Keratinocyte (primary cell): Measurements from ENCODE around the gene PYROXD2. TPM values are rescaled to one million over a fixed set of nuclear protein-coding genes. Genes with fewer than 3 reads are reported as not detected.

ENCODE experiments used
- DNase-seq: peaks from one replicate; pipeline ENCODE4 v3.0.0-alpha.2; 2011; ENCODE audit warnings: low read depth, missing footprints, low spot score
- FAIRE-seq: peaks from 2 replicates; lab custom pipeline; 2011; peaks lifted over from hg19 to GRCh38; lab: Jason Lieb, UNC
- H2AFZ ChIP-seq: 2 replicates; pipeline ENCODE4 v1.6.0; 2012; ENCODE audit warnings: low read length, control low read depth, inconsistent platforms; ENCODE audit not compliant: control insufficient read depth
- H3K27ac ChIP-seq: 2 replicates; pipeline ENCODE4 v1.5.1; 2011; ENCODE audit warnings: low read length; ENCODE audit not compliant: control insufficient read depth, insufficient read depth
- H3K27me3 ChIP-seq: 3 replicates; pipeline ENCODE4 v1.6.0; 2011; ENCODE audit warnings: low read length; ENCODE audit not compliant: control insufficient read depth, insufficient read depth; ENCODE audit errors: extremely low read depth
- H3K36me3 ChIP-seq, 2 experiments: 2 replicates in 1 of 2; 3 replicates in 1 of 2; pipeline ENCODE4 v1.5.1; 2011; ENCODE audit warnings: low read length in 2 of 2, mild to moderate bottlenecking in 1 of 2; ENCODE audit not compliant: control insufficient read depth in 2 of 2, insufficient read depth in 2 of 2; ENCODE audit errors: extremely low read depth in 1 of 2
- H3K4me1 ChIP-seq: 3 replicates; pipeline ENCODE4 v1.5.1; 2011; ENCODE audit warnings: low read length; ENCODE audit not compliant: control insufficient read depth, insufficient read depth; ENCODE audit errors: extremely low read depth
- H3K4me2 ChIP-seq: 3 replicates; pipeline ENCODE4 v1.6.0; 2011; ENCODE audit warnings: low read depth, low read length; ENCODE audit not compliant: control insufficient read depth, insufficient read depth; ENCODE audit errors: extremely low read depth
- H3K4me3 ChIP-seq, 3 experiments: fragments of 200-600 bp in 1 of 3; sonication (generic) in 1 of 3; 2 replicates in 2 of 3; 3 replicates in 1 of 3; pipeline ENCODE4 v1.5.1; 2011 to 2016; ENCODE audit warnings: low read length in 3 of 3, mild to moderate bottlenecking in 3 of 3, control low read depth in 2 of 3, inconsistent platforms in 1 of 3, low read depth in 1 of 3, mixed read lengths in 1 of 3, mixed run types in 1 of 3, moderate library complexity in 1 of 3; ENCODE audit not compliant: control insufficient read depth in 2 of 3, insufficient read depth in 2 of 3; ENCODE audit errors: extremely low read depth in 1 of 3
- H3K79me2 ChIP-seq: 2 replicates; pipeline ENCODE4 v1.6.0; 2012; ENCODE audit warnings: low read length; ENCODE audit not compliant: control insufficient read depth, insufficient read depth
- H3K9ac ChIP-seq: 3 replicates; pipeline ENCODE4 v1.6.0; 2011; ENCODE audit warnings: low read length; ENCODE audit not compliant: control insufficient read depth, insufficient read depth; ENCODE audit errors: extremely low read depth
- H3K9me1 ChIP-seq: 3 replicates; pipeline ENCODE4 v1.6.0; 2011; ENCODE audit warnings: low read length; ENCODE audit not compliant: control insufficient read depth, insufficient read depth; ENCODE audit errors: extremely low read depth
- H3K9me3 ChIP-seq: 2 replicates; pipeline ENCODE4 v1.5.1; 2012; ENCODE audit warnings: low read depth, low read length; ENCODE audit not compliant: control insufficient read depth
- H4K20me1 ChIP-seq: 3 replicates; pipeline ENCODE4 v1.6.0; 2011; ENCODE audit warnings: low read length; ENCODE audit not compliant: control insufficient read depth, insufficient read depth; ENCODE audit errors: extremely low read depth
- EZH2 ChIP-seq: IDR thresholded peaks from one replicate; pipeline ENCODE4 v1.6.1; 2012; ENCODE audit warnings: inconsistent platforms, mild to moderate bottlenecking, low read length, moderate library complexity
- dilution Hi-C: fragments of 300-500 bp; cut with MboI; formaldehyde crosslinking; loops from one replicate; pipeline ENCODE4 v1.7.0; 2020; ENCODE audit warnings: low sequenced_read_pairs; ENCODE audit not compliant: extremely low pct_ligation_motif_present
- polyA plus RNA-seq, 5 experiments: library from polyadenylated mRNA; depleted of rRNA in 3 of 5; stranded (reverse) in 3 of 5; stranded (forward) in 1 of 5; unstranded in 1 of 5; fragments of >200 nt; gene quantifications; 1 replicate in 1 of 5; 2 replicates in 3 of 5; 3 replicates in 1 of 5; pipeline versions ENCODE4 v1.2.1 to v1.2.3, GENCODE V29; 2011 to 2012; ENCODE audit warnings: missing spikeins in 2 of 5, low read depth in 1 of 5, low replicate concordance in 1 of 5
- TF ChIP-seq, protein P1 (sequence below), 3 experiments: IDR thresholded peaks in 1 of 3; conservative IDR thresholded peaks in 1 of 3; optimal IDR thresholded peaks in 1 of 3; 2 replicates in 2 of 3; 3 replicates in 1 of 3; pipeline versions ENCODE3 to v1.5.1; 2011; ENCODE audit warnings: low read length in 3 of 3, mild to moderate bottlenecking in 3 of 3, moderate library complexity in 2 of 3, control low read depth in 1 of 3, inconsistent platforms in 1 of 3; ENCODE audit not compliant: insufficient read depth in 2 of 3; ENCODE audit errors: extremely low read depth in 1 of 3

Gene PYROXD2
- polyA plus RNA-seq, 1 donor (not counting 4 experiments of a cell fraction or from before 2014, with no cell fraction given) = 4.4 TPM

- DNase-seq = no peak
- H3K9me1 ChIP-seq = no peaks in the 10 kb centered on the region
- H3K9me3 ChIP-seq = no peaks in the 10 kb centered on the region
- no peak overlapping the region for H3K9ac ChIP-seq
- H3K79me2 ChIP-seq = no peaks in the 10 kb centered on the region
- H3K4me3 ChIP-seq = no peak overlapping the region
- no peaks in the 10 kb centered on the region for H4K20me1 ChIP-seq
- H3K4me1 ChIP-seq = peaks cover 9% of the 10 kb centered on the region
- H3K36me3 ChIP-seq = no peaks in the 10 kb centered on the region
- no peak overlapping the region for H3K4me2 ChIP-seq
- FAIRE-seq = no peak
- H3K27me3 ChIP-seq = peaks cover 4% of the 10 kb centered on the region
- TF ChIP-seq, protein P1, sequence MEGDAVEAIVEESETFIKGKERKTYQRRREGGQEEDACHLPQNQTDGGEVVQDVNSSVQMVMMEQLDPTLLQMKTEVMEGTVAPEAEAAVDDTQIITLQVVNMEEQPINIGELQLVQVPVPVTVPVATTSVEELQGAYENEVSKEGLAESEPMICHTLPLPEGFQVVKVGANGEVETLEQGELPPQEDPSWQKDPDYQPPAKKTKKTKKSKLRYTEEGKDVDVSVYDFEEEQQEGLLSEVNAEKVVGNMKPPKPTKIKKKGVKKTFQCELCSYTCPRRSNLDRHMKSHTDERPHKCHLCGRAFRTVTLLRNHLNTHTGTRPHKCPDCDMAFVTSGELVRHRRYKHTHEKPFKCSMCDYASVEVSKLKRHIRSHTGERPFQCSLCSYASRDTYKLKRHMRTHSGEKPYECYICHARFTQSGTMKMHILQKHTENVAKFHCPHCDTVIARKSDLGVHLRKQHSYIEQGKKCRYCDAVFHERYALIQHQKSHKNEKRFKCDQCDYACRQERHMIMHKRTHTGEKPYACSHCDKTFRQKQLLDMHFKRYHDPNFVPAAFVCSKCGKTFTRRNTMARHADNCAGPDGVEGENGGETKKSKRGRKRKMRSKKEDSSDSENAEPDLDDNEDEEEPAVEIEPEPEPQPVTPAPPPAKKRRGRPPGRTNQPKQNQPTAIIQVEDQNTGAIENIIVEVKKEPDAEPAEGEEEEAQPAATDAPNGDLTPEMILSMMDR (optimal IDR thresholded peaks at IDR 0.05 in 1 of 3, IDR thresholded peaks at IDR 0.05 in 1 of 3, conservative IDR thresholded peaks at IDR 0.05 in 1 of 3; ENCODE audit: extremely low read depth in 1 of 3, insufficient read depth in 2 of 3, low read length in 3 of 3) = no peak
- TF ChIP-seq EZH2 = no peak
- no peak overlapping the region for H2AFZ ChIP-seq
- H3K27ac ChIP-seq = no peak overlapping the region
- dilution Hi-C loops = no loop called here
These were observed 45.2 kb downstream of the PYROXD2 start for GRCh38 chr10:98369801-98370200.

DNA sequence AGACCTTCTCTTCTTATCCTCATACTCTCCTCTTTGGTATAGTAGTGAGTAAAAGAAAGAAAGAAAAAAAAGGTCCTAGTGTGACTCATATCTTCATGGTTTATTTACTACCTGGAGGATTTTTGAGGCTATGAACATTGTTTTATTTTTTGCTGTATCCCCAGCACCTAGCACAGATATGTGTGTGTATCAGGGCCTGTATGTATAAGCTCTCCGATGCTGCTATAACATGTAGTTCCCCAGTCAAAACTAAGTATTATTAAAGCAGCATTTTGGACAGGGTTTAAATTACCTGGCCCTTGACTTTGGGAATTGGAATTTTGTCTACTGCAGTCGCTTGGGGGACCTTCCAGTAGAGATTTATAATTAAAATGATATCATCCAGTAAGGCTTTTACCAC lies 46.3 kb downstream of the PYROXD2 start:
- Histone ChIP-seq H3K27ac (no peak overlapping the region), H3K36me3 (no peaks in the 10 kb centered on the region), H3K4me2 (no peak overlapping the region), H3K9me3 (no peaks in the 10 kb centered on the region), H3K27me3 (peaks cover 4% of the 10 kb centered on the region), H4K20me1 (no peaks in the 10 kb centered on the region), H3K9me1 (no peaks in the 10 kb centered on the region), H3K79me2 (no peaks in the 10 kb centered on the region), H3K4me1 (no peaks in the 10 kb centered on the region), H3K9ac (no peak overlapping the region), H2AFZ (no peak overlapping the region), H3K4me3 (no peak overlapping the region)
- DNase-seq (no peak), FAIRE-seq (no peak)
- TF ChIP-seq, protein P1 (optimal IDR thresholded peaks at IDR 0.05 in 1 of 3, IDR thresholded peaks at IDR 0.05 in 1 of 3, conservative IDR thresholded peaks at IDR 0.05 in 1 of 3; ENCODE audit: extremely low read depth in 1 of 3, insufficient read depth in 2 of 3, low read length in 3 of 3) = no peak
- TF ChIP-seq EZH2 = no peak
- dilution Hi-C loops = no loop called here
